Measurements from ENCODE around the gene OR5B12. TPM values are rescaled to one million over a fixed set of nuclear protein-coding genes. Genes with fewer than 3 reads are reported as not detected.

OR5B12 gene
- total and polyA plus RNA-seq, 10 of the 15 experiments (the other 5 are each of a cell fraction or from before 2014, with no cell fraction given) = 0.29 TPM; not detected in 9

- DNase-seq (ENCODE audit: low read depth, low spot score) = no peak
- H2AFZ ChIP-seq (ENCODE audit: control insufficient read depth, low read depth, low read length) = no peak within 1 kb of the TSS
- no peak for ATAC-seq
- ChIA-PET CTCF (no interaction called here), SMC1A (ENCODE audit: uncharacterized antibody, unreplicated experiment) (no interaction called here), POLR2A (no interaction called here), RAD21 (ENCODE audit: unreplicated experiment) (no interaction called here)
- H3K79me2 ChIP-seq (ENCODE audit: control insufficient read depth, insufficient read depth, low read length) = no peaks in the 10 kb centered on the region
- WGBS (ENCODE audit: insufficient coverage, insufficient replicate concordance, low lambda C conversion rate, missing lambda C conversion rate) = 12% methylated on average over 3 of the region's 3 CpGs
- no peaks in the 10 kb centered on the region for H3K36me3 ChIP-seq (ENCODE audit: control insufficient read depth in 2 of 2, insufficient read depth in 2 of 2, low read length in 1 of 2)
- no peak within 1 kb of the TSS for H3K9ac ChIP-seq (ENCODE audit: control insufficient read depth, insufficient read depth, low read length)
- no peaks in the 10 kb centered on the region for H4K20me1 ChIP-seq (ENCODE audit: control insufficient read depth, insufficient read depth)
- TF ChIP-seq ATF7 (IDR thresholded peaks at IDR 0.05; ENCODE audit: low read depth) = no peak
- TF ChIP-seq ZBTB11 (CRISPR knock-in tag; IDR thresholded peaks at IDR 0.05) = no peak
- TF ChIP-seq HSF1 (IDR thresholded peaks at IDR 0.05; ENCODE audit: low read depth, low read length) = no peak
- no peak for TF ChIP-seq WRNIP1 (IDR thresholded peaks at IDR 0.05; ENCODE audit: borderline replicate concordance, low read depth, low read length)
- no peak for TF ChIP-seq MAX (IDR thresholded peaks at IDR 0.05; ENCODE audit: low read depth, low read length)
- TF ChIP-seq MYB (IDR thresholded peaks at IDR 0.05; ENCODE audit: borderline replicate concordance, low read depth, low read length) = no peak
- no peak for TF ChIP-seq SREBF1 (IDR thresholded peaks at IDR 0.05; ENCODE audit: low read length)
- H3K4me2 ChIP-seq (ENCODE audit: control insufficient read depth, insufficient read depth) = no peak within 1 kb of the TSS
- H3K4me1 ChIP-seq (ENCODE audit: control insufficient read depth, insufficient read depth, low read length) = no peaks in the 10 kb centered on the region
- no peak within 1 kb of the TSS for H3K4me3 ChIP-seq
- no TSS peak for BruUV-seq (replicated peaks)
- no peak for FAIRE-seq
- H3K9me3 ChIP-seq (replicated peaks; ENCODE audit: control insufficient read depth, insufficient read depth, low read length) = no peaks in the 10 kb centered on the region
- in situ Hi-C loops (cut with MboI) (no loop called here), intact Hi-C loops (cut with micrococcal nuclease; ENCODE audit: unreplicated experiment) (no loop called here)
- no peaks in the 10 kb centered on the region for H3K27me3 ChIP-seq (replicated peaks in 1 of 2; ENCODE audit: control insufficient read depth in 2 of 2, insufficient read depth in 2 of 2, low read length in 1 of 2)
- H3K27ac ChIP-seq (ENCODE audit: control insufficient read depth, insufficient read depth) = no peak within 1 kb of the TSS
These were observed 14.0 kb downstream of the OR5B12 start, which contains the start of gene OR5B2 for GRCh38 chr11:58428021-58428420. Gene OR5B2, minus strand, starts transcription at chr11:58428121. Its CDS starts 4,860 bp downstream, at chr11:58423261.

Measured in GM12878 (cell line).